Measurements from ENCODE around the gene RFX2. TPM values are rescaled to one million over a fixed set of nuclear protein-coding genes. Genes with fewer than 3 reads are reported as not detected.

Gene RFX2
- total RNA-seq, 2 donors from 2014 or later = 6.6 to 11.0 TPM

GRCh38 chr19:6048793-6049405 is 61.4 kb downstream of the RFX2 start:
- Histone ChIP-seq H3K9ac (ENCODE audit: extremely low read depth, low read length, poor library complexity, severe bottlenecking) (no peak overlapping the region), H3K27me3 (ENCODE audit: control insufficient read depth, insufficient read depth, low read length, poor library complexity, severe bottlenecking) (no peaks in the 10 kb centered on the region), H3K36me3 (ENCODE audit: control insufficient read depth, insufficient read depth, low read length) (no peaks in the 10 kb centered on the region), H3K4me1 (ENCODE audit: control insufficient read depth, insufficient read depth, low read length) (peaks cover 4% of the 10 kb centered on the region), H3K9me3 (ENCODE audit: control insufficient read depth, low read length) (no peaks in the 10 kb centered on the region), H3K27ac (ENCODE audit: low read depth, low read length) (no peak overlapping the region), H3K4me3 (ENCODE audit: low read length) (no peak overlapping the region)
- H3K27ac Mint-ChIP-seq = no peak overlapping the region
- peaks cover 2% of the 10 kb centered on the region for H3K27me3 Mint-ChIP-seq (ENCODE audit: insufficient read depth)
- peak; percentile 90 for DNase-seq
- no peak overlapping the region for H3K4me3 Mint-ChIP-seq
- no peaks in the 10 kb centered on the region for H3K9me3 Mint-ChIP-seq
- peaks cover 4% of the 10 kb centered on the region for H3K4me1 Mint-ChIP-seq
- no peaks in the 10 kb centered on the region for H3K36me3 Mint-ChIP-seq (ENCODE audit: low read depth)
- TF ChIP-seq CTCF (conservative IDR thresholded peaks at IDR 0.05) = peak; percentile 85
- WGBS, 2 experiments (ENCODE audit: insufficient coverage in 1 of 2, insufficient read length in 1 of 2) = 3 to 22% methylated on average over 9 to 14 of the region's 15 CpGs

GRCh38 chr19:6048348-6048747 is 62.0 kb downstream of the RFX2 start:
- TF ChIP-seq CTCF (conservative IDR thresholded peaks at IDR 0.05) = no peak
- peaks cover 2% of the 10 kb centered on the region for H3K27me3 Mint-ChIP-seq (ENCODE audit: insufficient read depth)
- Histone ChIP-seq H3K9ac (ENCODE audit: extremely low read depth, low read length, poor library complexity, severe bottlenecking) (no peak overlapping the region), H3K27ac (ENCODE audit: low read depth, low read length) (no peak overlapping the region), H3K27me3 (ENCODE audit: control insufficient read depth, insufficient read depth, low read length, poor library complexity, severe bottlenecking) (no peaks in the 10 kb centered on the region), H3K4me3 (ENCODE audit: low read length) (no peak overlapping the region), H3K9me3 (ENCODE audit: control insufficient read depth, low read length) (no peaks in the 10 kb centered on the region), H3K36me3 (ENCODE audit: control insufficient read depth, insufficient read depth, low read length) (no peaks in the 10 kb centered on the region), H3K4me1 (ENCODE audit: control insufficient read depth, insufficient read depth, low read length) (peaks cover 4% of the 10 kb centered on the region)
- WGBS, 2 experiments (ENCODE audit: insufficient coverage in 1 of 2, insufficient read length in 1 of 2) = 35 to 58% methylated on average over 4 to 8 of the region's 9 CpGs
- no peaks in the 10 kb centered on the region for H3K36me3 Mint-ChIP-seq (ENCODE audit: low read depth)
- H3K4me1 Mint-ChIP-seq = peaks cover 4% of the 10 kb centered on the region
- no peaks in the 10 kb centered on the region for H3K9me3 Mint-ChIP-seq
- no peak overlapping the region for H3K4me3 Mint-ChIP-seq
- no peak for DNase-seq
- no peak overlapping the region for H3K27ac Mint-ChIP-seq

- Mint-ChIP-seq H3K27me3 (ENCODE audit: insufficient read depth) (peaks cover 2% of the 10 kb centered on the region), H3K9me3 (no peaks in the 10 kb centered on the region), H3K27ac (no peak overlapping the region), H3K36me3 (ENCODE audit: low read depth) (no peaks in the 10 kb centered on the region), H3K4me3 (no peak overlapping the region), H3K4me1 (peaks cover 4% of the 10 kb centered on the region)
- Histone ChIP-seq H3K4me1 (ENCODE audit: control insufficient read depth, insufficient read depth, low read length) (peaks cover 4% of the 10 kb centered on the region), H3K27ac (ENCODE audit: low read depth, low read length) (no peak overlapping the region), H3K4me3 (ENCODE audit: low read length) (no peak overlapping the region), H3K36me3 (ENCODE audit: control insufficient read depth, insufficient read depth, low read length) (no peaks in the 10 kb centered on the region), H3K9me3 (ENCODE audit: control insufficient read depth, low read length) (no peaks in the 10 kb centered on the region), H3K27me3 (ENCODE audit: control insufficient read depth, insufficient read depth, low read length, poor library complexity, severe bottlenecking) (no peaks in the 10 kb centered on the region), H3K9ac (ENCODE audit: extremely low read depth, low read length, poor library complexity, severe bottlenecking) (no peak overlapping the region)
- WGBS, 2 experiments (ENCODE audit: insufficient coverage in 1 of 2, insufficient read length in 1 of 2) = 57 to 58% methylated on average over 8 of the region's 8 CpGs
- peak; percentile 88 for DNase-seq
- peak; percentile 92 for TF ChIP-seq CTCF (conservative IDR thresholded peaks at IDR 0.05)
Observed at GRCh38 chr19:6047741-6048251, 62.5 kb downstream of the RFX2 start.

All from endodermal cell (in vitro differentiated cells).